Cardiac muscle cell (in vitro differentiated cells and primary cell): Measurements from ENCODE around the gene HSPB8. TPM values are rescaled to one million over a fixed set of nuclear protein-coding genes. Genes with fewer than 3 reads are reported as not detected.
A peak's percentile ranks its signal among the peaks of the same experiment; 100 is the strongest.
"Not testable (repeated sequence)": the region's sequence is repeated elsewhere in the genome, so short reads cannot be mapped to it uniquely, and the experiment has no call there.

Experiments used
- DNase-seq, 2 donors: peaks; one replicate each; pipeline versions ENCODE4 v3.0.0 to v3.0.0-alpha.2; 2010 to 2017; ENCODE audit warnings: low read depth in 1 of 2, low spot score in 1 of 2
- H3K27ac ChIP-seq: fragments of 200-600 bp; sonication (generic); 2 replicates; pipeline ENCODE4 v1.5.1; 2016
- H3K27me3 ChIP-seq: fragments of 200-600 bp; sonication (generic); 2 replicates; pipeline ENCODE4 v1.6.0; 2016; ENCODE audit warnings: control low read depth
- H3K36me3 ChIP-seq: fragments of 200-600 bp; sonication (generic); 2 replicates; pipeline ENCODE4 v1.5.1; 2016; ENCODE audit warnings: control low read depth
- H3K4me1 ChIP-seq: fragments of 200-600 bp; sonication (generic); 2 replicates; pipeline ENCODE4 v1.8.1; 2017; ENCODE audit warnings: low read depth, mild to moderate bottlenecking, mixed run types
- H3K4me3 ChIP-seq: fragments of 200-600 bp; sonication (generic); 2 replicates; pipeline ENCODE4 v1.5.1; 2016; ENCODE audit warnings: mild to moderate bottlenecking
- H3K9me3 ChIP-seq: fragments of 200-600 bp; sonication (generic); 2 replicates; pipeline ENCODE4 v1.5.1; 2017; ENCODE audit warnings: low read depth, mild to moderate bottlenecking, control low read depth
- polyA plus RNA-seq: library from polyadenylated mRNA; unstranded; fragments of >200 nt; fragmentation: Nextera tagmentation; extraction: Ambion mirVana; gene quantifications from 2 replicates; pipeline ENCODE4 v1.2.1, GENCODE V29; 2016
- total RNA-seq: library from RNA; depleted of rRNA; stranded (reverse); fragments of >200 nt; gene quantifications from 2 replicates; pipeline ENCODE4 v1.2.3, GENCODE V29; 2016
- TF ChIP-seq, protein P1 (sequence below): IDR thresholded peaks from 2 replicates; pipeline ENCODE4 v1.5.1; 2012; ENCODE audit warnings: low read depth, mild to moderate bottlenecking, low read length

The HSPB8 gene
- total and polyA plus RNA-seq, 2 experiments from 2014 or later, result 93.5 to 99.2 TPM

DNA sequence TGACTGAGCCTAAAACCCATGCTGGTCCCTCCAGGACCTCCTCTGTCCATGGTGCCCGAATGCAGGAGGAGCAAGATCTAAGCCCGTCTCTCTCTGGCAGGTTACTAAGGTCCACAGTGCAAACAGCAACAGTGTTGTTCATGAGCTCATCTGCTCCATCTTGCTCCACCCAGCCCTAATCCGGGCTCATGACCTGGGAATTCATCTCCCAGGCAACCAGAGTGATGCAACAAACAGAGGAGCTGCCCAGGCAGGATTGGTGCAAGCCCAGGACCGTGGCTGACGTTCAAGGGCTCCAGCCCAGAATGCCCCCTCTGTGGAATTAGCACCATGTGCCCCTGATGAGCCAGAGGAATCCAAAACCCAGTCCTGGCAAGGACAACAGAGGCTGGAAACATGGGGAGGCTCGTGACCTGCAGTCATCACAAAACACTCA lies 29.9 kb downstream of the HSPB8 start:
- Histone ChIP-seq H3K4me3 (no peak overlapping the region), H3K27ac (no peak overlapping the region), H3K4me1 (peaks cover 12% of the 10 kb centered on the region), H3K36me3 (no peaks in the 10 kb centered on the region), H3K27me3 (no peaks in the 10 kb centered on the region), H3K9me3 (no peaks in the 10 kb centered on the region)
- peak; percentile 36 to 83 for DNase-seq
- TF ChIP-seq, protein P1, sequence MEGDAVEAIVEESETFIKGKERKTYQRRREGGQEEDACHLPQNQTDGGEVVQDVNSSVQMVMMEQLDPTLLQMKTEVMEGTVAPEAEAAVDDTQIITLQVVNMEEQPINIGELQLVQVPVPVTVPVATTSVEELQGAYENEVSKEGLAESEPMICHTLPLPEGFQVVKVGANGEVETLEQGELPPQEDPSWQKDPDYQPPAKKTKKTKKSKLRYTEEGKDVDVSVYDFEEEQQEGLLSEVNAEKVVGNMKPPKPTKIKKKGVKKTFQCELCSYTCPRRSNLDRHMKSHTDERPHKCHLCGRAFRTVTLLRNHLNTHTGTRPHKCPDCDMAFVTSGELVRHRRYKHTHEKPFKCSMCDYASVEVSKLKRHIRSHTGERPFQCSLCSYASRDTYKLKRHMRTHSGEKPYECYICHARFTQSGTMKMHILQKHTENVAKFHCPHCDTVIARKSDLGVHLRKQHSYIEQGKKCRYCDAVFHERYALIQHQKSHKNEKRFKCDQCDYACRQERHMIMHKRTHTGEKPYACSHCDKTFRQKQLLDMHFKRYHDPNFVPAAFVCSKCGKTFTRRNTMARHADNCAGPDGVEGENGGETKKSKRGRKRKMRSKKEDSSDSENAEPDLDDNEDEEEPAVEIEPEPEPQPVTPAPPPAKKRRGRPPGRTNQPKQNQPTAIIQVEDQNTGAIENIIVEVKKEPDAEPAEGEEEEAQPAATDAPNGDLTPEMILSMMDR, result no peak

GRCh38 chr12:119211884-119212283 lies 33.2 kb downstream of the HSPB8 start:
- Histone ChIP-seq H3K27ac (no peak overlapping the region), H3K4me1 (no peaks in the 10 kb centered on the region), H3K4me3 (no peak overlapping the region), H3K27me3 (no peaks in the 10 kb centered on the region), H3K9me3 (no peaks in the 10 kb centered on the region), H3K36me3 (no peaks in the 10 kb centered on the region)
- TF ChIP-seq, protein P1, result no peak
- no peak for DNase-seq

DNA sequence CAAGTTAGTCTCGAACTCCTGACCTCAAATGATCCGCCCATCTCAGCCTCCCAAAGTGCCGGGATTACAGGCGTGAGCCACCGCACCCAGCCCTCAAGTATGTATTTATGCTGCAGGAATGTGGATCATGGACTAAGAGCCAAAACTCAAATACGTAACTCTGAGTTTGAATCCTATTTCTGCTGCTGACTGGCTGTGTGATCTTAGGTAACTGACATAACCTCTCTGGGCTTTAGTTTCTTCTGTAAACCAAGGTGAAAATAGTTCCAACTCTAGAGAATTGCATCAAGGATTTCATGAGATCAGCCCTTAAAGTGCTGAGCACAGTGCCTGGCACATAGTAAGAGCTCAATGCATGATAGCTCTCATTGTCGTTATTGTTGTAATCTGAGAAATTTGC lies 37.4 kb downstream of the HSPB8 start:
- Histone ChIP-seq H3K4me3 (no peak overlapping the region), H3K27ac (no peak overlapping the region), H3K36me3 (no peaks in the 10 kb centered on the region), H3K9me3 (no peaks in the 10 kb centered on the region), H3K4me1 (no peaks in the 10 kb centered on the region), H3K27me3 (no peaks in the 10 kb centered on the region)
- TF ChIP-seq, protein P1, result no peak
- DNase-seq, result no peak

GRCh38 chr12:119218875-119219274 lies 40.1 kb downstream of the HSPB8 start:
- not testable (repeated sequence) for H3K9me3 ChIP-seq, H3K36me3 ChIP-seq, H3K27me3 ChIP-seq, H3K4me3 ChIP-seq, DNase-seq, H3K4me1 ChIP-seq, H3K27ac ChIP-seq

GRCh38 chr12:119222222-119222951 lies 43.7 kb downstream of the HSPB8 start:
- H3K36me3 ChIP-seq, result no peaks in the 10 kb centered on the region
- TF ChIP-seq, protein P1, result no peak
- H3K4me1 ChIP-seq, result peaks cover 6% of the 10 kb centered on the region
- no peaks in the 10 kb centered on the region for H3K9me3 ChIP-seq
- H3K27me3 ChIP-seq, result no peaks in the 10 kb centered on the region
- peak in 1 of 2 donors; percentile 64 for DNase-seq
- no peak overlapping the region for H3K4me3 ChIP-seq
- H3K27ac ChIP-seq, result no peak overlapping the region

DNA sequence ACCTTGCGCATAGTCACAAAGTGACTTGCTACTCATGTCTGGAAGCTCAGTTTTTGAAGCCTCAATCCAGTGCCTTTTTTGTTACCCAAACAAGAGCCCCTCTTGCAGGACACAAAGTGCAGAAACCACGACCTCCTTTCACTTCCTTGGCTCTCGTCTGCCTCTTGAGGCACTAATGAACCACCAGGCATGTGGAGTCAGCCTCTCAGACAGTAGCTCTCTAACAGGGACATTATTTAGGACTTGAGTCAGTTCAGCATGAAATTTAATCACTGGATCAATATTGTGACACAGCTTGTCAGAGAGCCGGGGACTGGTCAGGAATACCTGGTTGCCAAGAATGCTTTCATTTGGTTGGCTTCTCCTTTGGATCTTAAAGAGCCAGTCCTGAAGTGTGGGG lies 46.7 kb downstream of the HSPB8 start:
- H3K4me3 ChIP-seq, result no peak overlapping the region
- H3K27ac ChIP-seq, result no peak overlapping the region
- TF ChIP-seq, protein P1, result no peak
- no peaks in the 10 kb centered on the region for H3K36me3 ChIP-seq
- H3K27me3 ChIP-seq, result no peaks in the 10 kb centered on the region
- no peaks in the 10 kb centered on the region for H3K9me3 ChIP-seq
- DNase-seq, result peak in 1 of 2 donors; percentile 18
- peaks cover 6% of the 10 kb centered on the region for H3K4me1 ChIP-seq
